AG10803 (cell line): Measurements from ENCODE around the gene OCSTAMP.

Experiments used
- DNase-seq: peaks from one replicate; pipeline ENCODE4 v3.0.0; 2010; ENCODE audit warnings: low read depth
- H3K4me3 ChIP-seq: 2 replicates; pipeline ENCODE4 v1.5.1; 2011; ENCODE audit warnings: mild to moderate bottlenecking, low read length, control low read depth
- TF ChIP-seq, protein P1 (sequence below): conservative IDR thresholded peaks from 2 replicates; pipeline ENCODE4 v1.5.1; 2011; ENCODE audit warnings: mild to moderate bottlenecking, low read length, control low read depth, inconsistent platforms

The OCSTAMP gene

DNA sequence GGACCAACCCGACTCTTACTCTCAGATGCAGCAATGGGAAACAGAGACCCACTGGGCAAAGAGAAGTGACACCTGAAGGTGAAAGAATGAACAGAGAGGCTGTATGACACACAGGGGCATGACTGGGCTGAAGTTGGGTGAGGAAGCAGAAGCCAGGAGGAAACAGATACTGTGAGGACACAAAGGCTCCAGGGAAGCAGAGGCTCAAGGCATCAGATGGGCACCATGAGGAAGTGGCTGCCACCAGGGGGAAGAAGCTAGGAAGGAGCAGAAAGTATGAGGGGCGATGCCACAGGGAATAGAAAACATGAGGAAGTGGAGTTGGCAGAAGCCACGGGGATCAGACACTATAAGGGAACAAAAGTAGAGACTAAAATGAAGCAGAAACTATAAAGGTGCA lies 30.9 kb upstream of the OCSTAMP start:
- no peak for DNase-seq
- no peak overlapping the region for H3K4me3 ChIP-seq
- TF ChIP-seq, protein P1, sequence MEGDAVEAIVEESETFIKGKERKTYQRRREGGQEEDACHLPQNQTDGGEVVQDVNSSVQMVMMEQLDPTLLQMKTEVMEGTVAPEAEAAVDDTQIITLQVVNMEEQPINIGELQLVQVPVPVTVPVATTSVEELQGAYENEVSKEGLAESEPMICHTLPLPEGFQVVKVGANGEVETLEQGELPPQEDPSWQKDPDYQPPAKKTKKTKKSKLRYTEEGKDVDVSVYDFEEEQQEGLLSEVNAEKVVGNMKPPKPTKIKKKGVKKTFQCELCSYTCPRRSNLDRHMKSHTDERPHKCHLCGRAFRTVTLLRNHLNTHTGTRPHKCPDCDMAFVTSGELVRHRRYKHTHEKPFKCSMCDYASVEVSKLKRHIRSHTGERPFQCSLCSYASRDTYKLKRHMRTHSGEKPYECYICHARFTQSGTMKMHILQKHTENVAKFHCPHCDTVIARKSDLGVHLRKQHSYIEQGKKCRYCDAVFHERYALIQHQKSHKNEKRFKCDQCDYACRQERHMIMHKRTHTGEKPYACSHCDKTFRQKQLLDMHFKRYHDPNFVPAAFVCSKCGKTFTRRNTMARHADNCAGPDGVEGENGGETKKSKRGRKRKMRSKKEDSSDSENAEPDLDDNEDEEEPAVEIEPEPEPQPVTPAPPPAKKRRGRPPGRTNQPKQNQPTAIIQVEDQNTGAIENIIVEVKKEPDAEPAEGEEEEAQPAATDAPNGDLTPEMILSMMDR = no peak

DNA sequence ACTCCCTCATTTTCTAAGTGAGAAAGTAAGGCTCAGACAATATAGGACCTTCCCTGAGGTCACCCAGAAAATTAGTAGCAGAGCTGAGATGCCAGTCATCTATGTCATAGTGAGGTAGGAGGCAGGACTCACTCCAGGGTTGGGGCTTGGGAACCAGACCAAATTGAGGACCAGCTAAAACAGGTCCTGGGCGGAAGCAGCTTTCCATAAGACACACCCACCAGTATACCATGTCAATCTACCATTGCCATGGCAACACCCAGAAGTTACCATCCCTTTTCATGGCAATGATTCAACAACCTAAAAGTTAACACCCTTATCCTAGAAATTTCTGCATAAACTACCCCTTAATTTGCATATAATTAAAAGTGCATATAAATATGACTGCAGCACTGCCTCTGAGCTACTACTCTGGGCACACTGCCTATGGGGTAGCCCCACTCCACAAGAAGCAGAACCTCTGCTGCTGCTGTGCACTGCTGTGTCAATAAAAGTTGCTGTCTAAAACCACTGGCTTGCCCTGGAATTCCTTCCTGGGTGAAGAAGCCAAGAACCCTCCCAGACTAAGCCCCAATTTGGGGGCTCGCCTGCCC lies 30.3 kb upstream of the OCSTAMP start:
- TF ChIP-seq, protein P1 = no peak

DNA sequence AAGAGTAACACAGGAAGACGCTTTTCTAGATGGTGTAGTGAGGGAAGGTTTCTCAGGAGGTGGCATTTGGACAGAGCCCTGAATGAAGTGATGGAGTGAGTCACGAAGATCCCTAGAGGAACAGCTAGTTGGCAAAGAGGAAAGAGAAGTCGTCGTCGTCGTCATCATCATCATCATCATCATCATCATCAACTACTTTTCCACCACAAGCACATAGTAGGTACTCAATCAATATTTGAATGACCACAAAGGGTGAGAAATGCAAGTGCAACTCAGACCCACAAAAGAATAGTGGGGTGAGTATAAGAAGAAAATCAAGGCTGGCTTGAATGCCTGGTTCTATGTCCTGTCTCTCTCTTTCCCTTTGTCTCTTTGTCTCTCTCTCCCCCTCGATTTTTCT lies 28.3 kb upstream of the OCSTAMP start:
- DNase-seq = no peak
- TF ChIP-seq, protein P1 = no peak
- H3K4me3 ChIP-seq = no peak overlapping the region

More for the DNA sequence above, 30.3 kb upstream of the OCSTAMP start:
- no peak for DNase-seq
- H3K4me3 ChIP-seq = no peak overlapping the region

DNA sequence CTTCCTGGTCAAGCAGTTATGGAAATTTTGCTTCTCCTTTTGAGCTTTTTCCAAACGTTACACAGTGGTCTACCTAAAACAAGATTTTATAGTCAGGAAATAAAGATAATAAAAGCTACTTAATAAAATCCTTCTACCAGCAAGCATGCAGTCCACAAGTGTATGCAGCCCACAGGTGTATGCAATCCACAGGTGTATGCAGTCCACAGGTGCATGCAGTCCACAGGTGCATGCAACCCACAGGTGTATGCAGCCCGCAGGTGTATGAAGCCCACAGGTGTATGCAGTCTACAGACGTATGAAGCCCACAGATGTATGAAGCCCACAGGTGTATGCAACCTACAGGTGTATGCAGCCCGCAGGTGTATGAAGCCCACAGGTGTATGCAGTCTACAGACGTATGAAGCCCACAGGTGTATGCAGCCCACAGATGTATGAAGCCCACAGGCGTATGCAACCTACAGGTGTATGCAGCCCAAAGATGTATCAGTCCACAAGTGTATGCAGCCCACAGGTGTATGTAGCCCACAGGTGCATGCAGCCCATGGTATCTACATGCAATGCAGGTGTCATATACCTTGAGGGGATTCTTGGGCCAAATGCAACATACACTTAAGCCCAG lies 26.4 kb upstream of the OCSTAMP start:
- no peak for DNase-seq
- TF ChIP-seq, protein P1 = no peak
- no peak overlapping the region for H3K4me3 ChIP-seq

DNA sequence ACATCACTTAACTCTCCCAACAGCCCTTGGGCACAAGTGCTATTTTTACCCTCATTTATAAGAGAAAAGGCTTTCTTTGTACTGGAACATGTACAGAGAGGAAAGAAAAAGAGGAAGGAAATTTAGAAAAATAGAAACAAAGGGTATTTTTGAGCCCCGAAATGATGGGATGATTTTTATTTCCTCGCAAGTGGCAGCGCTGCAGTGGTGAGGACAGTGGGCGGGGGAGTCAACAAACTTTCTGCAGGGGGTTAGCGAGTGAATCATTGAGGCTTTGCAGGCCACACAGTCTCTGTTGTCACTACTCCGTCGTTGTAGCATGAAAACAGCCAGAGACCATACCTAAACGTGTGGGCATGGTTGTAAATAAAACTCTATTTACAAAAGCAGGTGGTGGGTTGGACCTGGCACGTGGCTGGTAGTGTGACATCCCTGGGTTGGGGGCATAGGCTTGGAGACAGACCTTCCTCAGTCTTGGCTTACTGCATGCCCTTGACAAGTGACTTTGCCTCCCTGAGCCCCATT lies 25.5 kb upstream of the OCSTAMP start:
- TF ChIP-seq, protein P1 = no peak
- no peak for DNase-seq
- no peak overlapping the region for H3K4me3 ChIP-seq

DNA sequence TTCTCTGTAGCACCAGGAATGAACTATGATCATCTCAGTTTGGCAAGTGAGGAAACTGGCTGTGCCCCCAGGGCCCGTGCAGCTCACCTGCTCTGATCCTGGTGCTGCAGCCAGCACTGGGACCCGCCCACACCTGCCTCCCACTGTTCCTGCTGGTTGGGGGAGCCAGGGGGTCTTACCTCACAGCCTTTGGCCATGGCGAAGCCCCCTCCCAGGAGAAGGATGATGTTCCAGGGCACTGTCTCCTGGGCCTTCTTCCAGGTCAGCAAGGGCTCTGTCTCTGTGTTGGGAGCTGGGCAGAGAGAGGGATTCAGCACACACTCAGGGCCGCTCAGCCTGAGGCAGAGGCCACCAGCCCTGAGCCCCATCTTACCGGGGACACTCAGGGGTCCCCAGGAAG lies 24.9 kb upstream of the OCSTAMP start:
- no peak overlapping the region for H3K4me3 ChIP-seq
- TF ChIP-seq, protein P1 = no peak
- no peak for DNase-seq

DNA sequence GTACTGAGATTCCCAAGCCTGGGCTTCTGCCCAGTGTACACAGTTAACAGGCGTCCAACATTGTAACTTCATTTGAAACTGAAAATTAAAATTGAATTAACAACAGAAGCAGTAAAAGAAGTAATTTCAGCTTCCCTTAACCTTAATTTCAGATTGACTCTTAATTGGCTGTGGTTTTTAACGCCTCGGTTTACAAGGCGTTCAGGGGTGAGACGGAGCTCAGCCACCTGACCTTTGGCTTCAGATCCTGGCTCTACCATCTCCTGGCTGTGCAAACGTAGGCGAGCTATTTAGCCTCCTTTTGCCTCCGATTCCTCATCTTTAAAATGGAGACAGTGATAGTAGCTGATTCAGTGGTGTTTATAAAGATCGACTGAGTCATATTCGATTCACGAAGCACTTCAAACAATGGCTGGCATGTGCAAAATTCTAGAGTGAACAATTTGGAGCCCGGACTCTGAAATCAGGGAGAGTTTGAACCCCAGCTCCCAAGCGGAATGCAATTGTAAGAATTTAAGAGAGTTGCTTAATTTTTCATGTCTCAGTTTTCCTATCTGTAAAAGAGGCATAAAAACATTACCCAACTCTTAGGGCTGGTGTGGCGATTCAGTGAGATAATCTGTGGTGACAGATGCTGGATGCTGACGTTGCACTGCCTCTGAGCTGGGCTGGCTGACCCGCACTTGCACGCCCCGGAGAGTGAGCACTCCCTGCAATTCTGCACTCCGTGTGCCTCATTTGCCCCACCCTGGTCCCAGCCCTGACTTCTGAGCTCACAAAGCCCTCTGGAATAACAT lies 23.5 kb upstream of the OCSTAMP start:
- DNase-seq = no peak
- TF ChIP-seq, protein P1 = no peak
- no peak overlapping the region for H3K4me3 ChIP-seq
